AG04449 (cell line): ENCODE measurements around the gene HDAC4.

Source experiments
- CTCF ChIA-PET: fragments of 350-600 bp; formaldehyde crosslinking; extraction: SDS; loops from one replicate; lab custom pipeline; 2021; ENCODE audit warnings: antibody characterized with exemption; lab: Yijun Ruan, JAX
- POLR2A ChIA-PET: fragments of 400-600, 350-600 bp; formaldehyde crosslinking; extraction: SDS; loops from one replicate; lab custom pipeline; 2020; ENCODE audit warnings: antibody characterized with exemption, inconsistent platforms; lab: Yijun Ruan, JAX
- DNase-seq: peaks from one replicate; pipeline ENCODE4 v3.0.0-alpha.2; 2010; ENCODE audit warnings: low read depth, low spot score
- H3K4me3 ChIP-seq: 2 replicates; pipeline ENCODE4 v1.5.1; 2011; ENCODE audit warnings: low read depth, mild to moderate bottlenecking, control low read depth, low read length
- CTCF ChIP-seq: IDR thresholded peaks from one replicate; pipeline ENCODE4 v1.5.1; 2011; ENCODE audit warnings: mild to moderate bottlenecking, moderate library complexity, low read length, control low read depth, inconsistent platforms; ENCODE audit not compliant: insufficient read depth; ENCODE audit errors: missing control alignments

The HDAC4 gene

DNA sequence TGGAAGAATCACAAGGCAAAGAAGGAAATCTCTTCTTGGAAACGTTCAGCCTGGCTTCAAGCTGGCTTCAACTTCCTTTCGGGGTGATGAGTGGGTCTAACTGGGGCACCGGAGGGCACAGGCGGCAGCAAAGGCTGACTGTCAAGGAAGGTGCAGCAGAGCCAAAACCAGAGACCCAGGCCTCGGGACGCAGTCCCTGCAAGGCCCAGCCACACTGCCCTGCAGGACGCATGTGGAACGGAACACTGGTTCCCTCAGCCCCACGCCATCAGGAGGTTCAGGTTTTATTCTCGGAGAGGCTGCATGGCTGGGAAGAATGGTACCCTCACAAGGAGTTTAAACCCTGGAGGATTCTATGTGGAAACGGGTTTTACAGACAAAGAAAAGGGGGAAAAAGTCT, 165.5 kb downstream of the HDAC4 start:
- ChIA-PET CTCF (interaction anchor here (0.9 kb wide), 1 partner anchor 10 kb away, joined by 3 read pairs; no protein-coding TSS in a partner anchor), POLR2A (no interaction called here)

DNA sequence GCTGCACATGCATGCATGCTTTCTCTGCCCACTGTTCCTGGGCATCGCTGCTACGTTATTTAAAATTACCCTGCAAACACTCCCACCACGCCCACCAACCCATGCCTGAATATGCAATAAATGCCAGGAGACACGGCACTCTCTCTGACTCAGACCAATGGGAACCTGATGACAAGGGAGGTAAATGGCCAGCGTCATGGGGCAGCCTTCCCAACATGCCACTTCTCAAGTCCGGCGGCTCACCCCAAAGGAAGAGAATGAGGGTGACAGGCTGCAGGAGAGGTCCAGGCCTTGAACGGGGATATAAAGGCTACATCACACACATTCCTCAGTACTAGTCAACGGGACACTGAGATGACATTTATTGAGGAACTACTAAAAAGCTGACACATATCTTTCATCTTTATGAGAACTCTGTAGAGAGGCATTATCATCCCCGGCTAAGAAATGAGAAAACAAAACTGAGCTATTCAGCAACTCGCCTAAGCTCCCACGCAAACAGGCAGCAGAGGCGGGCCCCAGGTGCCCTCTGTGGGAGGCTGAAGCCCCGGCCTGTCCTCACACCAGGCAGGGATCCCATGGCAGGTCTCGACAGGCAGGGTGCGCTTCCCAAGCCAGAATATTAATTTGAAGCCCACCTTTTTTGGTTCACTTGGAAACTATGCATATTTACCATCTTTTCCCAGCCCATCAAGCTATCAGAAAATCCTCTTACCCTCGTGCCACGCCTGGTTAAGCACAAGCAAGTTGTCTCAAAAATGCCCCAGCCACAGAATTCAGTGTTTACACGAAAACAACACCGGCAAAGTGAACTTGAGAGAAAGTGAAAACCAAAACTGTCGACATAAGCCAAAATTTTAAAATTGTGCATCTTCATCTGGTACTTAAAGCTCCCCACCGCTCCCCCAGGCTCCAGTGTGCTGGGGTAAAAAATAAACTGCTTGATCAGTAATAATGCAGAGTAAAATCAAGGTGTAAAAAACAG, 166.3 kb downstream of the HDAC4 start:
- TF ChIP-seq CTCF, result no peak
- ChIA-PET POLR2A (no interaction called here), CTCF (interaction anchor here (0.9 kb wide), 1 partner anchor 11 kb away, joined by 3 read pairs; no protein-coding TSS in a partner anchor)
- DNase-seq, result no peak
- no peak overlapping the region for H3K4me3 ChIP-seq

More for the DNA sequence above, 165.5 kb downstream of the HDAC4 start:
- no peak for DNase-seq
- no peak overlapping the region for H3K4me3 ChIP-seq
- no peak for TF ChIP-seq CTCF

DNA sequence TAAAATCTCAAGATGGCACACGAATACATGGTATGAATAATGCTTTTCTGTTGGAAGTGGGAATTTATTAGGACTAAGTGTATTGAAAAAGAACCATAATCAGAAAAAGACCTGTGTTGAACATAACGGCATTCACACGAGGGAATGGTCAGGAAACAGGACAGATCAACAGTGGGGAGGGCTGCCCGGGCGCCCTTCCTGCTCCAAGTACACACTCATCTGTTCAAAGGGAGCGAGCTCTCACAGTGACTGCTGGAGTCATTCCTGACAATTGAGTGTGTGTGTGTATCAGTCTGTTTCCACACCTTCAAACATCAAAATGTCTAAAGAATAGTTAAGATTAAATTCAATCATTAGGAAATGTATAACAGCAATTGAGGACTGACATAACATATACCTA, 167.2 kb downstream of the HDAC4 start:
- DNase-seq, result no peak
- no peak for TF ChIP-seq CTCF
- POLR2A ChIA-PET, result no interaction called here
- CTCF ChIA-PET, result no interaction called here
- H3K4me3 ChIP-seq, result no peak overlapping the region

GRCh38 chr2:239232195-239232578, 168.6 kb downstream of the HDAC4 start:
- TF ChIP-seq CTCF, result no peak
- ChIA-PET POLR2A (no interaction called here), CTCF (no interaction called here)
- DNase-seq, result no peak
- H3K4me3 ChIP-seq, result no peak overlapping the region

- CTCF ChIA-PET, result interaction anchor here (0.8 to 1.2 kb wide), 2 partner anchors 8 to 21 kb away, joined by 3 read pairs; no protein-coding TSS in a partner anchor
- no peak for TF ChIP-seq CTCF
- DNase-seq, result no peak
- H3K4me3 ChIP-seq, result no peak overlapping the region
- POLR2A ChIA-PET, result no interaction called here
Measured at GRCh38 chr2:239231231-239232194, 169.3 kb downstream of the HDAC4 start.
